GM21737 (cell line): ENCODE results near the gene FASTK.

ENCODE experiments used
- ATAC-seq: cut with Tn5 transposase; IDR thresholded peaks from one replicate; pipeline ENCODE4 v1.9.1; 2021; ENCODE audit warnings: mild to moderate bottlenecking, moderate library complexity; ENCODE audit not compliant: unreplicated experiment

Gene FASTK

DNA sequence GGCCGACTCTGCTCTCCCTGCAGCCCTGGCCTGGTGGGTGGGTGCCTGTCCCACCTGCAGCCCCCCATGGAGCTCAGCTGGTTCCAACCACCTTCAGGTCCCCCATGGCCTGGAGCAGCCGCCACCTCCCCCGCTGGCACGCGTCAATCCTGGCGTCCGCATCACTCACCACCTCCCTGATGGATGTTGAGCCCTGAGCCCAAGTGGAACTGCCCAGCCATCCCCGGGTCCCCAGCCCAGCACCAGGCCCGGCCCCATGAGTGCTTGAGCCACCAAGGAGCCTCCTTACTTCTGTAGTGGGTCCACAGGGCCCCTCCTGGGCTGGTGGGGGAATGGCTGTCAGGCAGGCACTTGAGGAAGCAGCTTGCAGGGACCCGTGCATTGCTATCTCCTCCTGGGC lies 20.3 kb upstream of the FASTK start:
- ATAC-seq, result no peak

- ATAC-seq, result no peak
Observed at GRCh38 chr7:151099486-151100211, 19.0 kb upstream of the FASTK start.

- ATAC-seq, result no peak
Observed at GRCh38 chr7:151095828-151096475, 15.3 kb upstream of the FASTK start.

DNA sequence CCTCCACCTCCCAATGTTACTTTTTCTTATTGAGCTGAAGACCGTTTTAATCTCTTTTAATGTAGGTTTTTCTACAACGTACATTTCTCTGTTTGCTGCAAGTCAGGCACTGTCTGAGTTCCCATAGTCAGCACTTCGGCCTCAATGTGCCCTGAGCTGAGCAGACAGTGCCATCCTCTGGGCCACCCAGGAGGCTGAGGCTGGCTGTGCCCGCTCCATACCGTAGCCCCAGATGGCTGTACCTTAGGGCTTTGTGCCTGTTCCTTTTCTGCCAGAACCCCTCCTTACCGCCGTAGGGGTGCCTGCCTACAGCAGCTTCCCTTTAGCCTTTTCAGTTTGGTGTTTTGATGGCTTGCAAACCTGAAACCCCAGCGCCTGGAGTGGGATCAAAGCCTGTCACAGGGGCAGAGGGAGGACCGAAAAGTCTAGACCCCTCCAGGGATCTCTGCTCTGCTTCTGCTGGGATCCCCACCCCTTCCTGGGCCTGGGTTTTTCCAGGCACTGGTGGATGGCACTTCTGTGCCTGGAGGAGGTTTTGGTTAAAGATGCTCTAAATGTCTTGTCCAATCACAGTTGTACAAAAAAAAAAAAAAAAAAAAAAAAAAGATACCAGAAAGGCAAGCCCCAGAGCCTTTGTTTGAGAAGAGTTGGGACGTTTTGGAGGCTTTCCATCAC lies 14.7 kb upstream of the FASTK start:
- ATAC-seq, result no peak

- no peak for ATAC-seq
Observed at GRCh38 chr7:151094675-151095074, 14.1 kb upstream of the FASTK start.

GRCh38 chr7:151093748-151094147 lies 13.1 kb upstream of the FASTK start:
- ATAC-seq, result no peak

DNA sequence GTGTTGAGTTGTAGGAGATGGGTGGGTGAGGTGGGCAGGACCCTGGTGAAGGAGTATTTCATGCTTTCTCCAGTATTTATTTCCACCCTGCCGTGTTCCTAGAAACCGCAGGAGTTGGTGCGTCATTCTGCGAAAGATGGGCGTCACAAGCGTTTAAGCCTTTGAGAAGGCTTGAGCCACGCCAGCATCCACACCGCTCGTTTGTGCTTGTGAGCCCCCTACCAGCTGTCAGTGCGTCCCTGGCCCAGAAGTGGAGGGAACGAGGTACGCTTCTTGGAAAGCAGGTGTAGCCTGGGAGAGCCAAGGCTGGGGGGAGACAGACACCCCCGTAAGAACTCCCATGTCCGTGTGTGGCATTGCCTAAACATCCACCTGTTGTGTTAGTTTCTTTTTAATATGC lies 11.4 kb upstream of the FASTK start:
- no peak for ATAC-seq

- no peak for ATAC-seq
Observed at GRCh38 chr7:151091431-151091830, 10.8 kb upstream of the FASTK start.

DNA sequence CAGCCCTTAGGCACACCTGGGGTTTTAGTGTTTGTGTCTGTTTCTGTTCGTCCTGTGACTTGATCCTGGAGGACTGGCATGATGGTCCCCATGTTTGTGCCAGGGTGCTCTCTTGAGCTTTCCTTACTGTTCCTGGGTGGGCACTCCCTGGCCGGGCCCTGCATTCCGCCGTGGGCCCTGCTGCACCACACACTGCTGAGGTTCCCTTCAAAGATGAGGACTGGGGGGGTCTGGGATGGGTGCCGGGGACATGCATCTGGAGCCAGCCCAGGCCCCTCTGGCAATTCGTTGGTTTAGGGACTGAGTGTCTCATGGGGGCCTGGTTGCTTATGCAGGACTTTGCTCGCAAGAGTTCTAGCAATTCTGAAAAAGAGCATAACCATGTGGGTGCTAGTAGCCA lies 10.4 kb upstream of the FASTK start:
- no peak for ATAC-seq

- no peak for ATAC-seq
Observed at GRCh38 chr7:151089893-151090730, 9.5 kb upstream of the FASTK start.

GRCh38 chr7:151088856-151089699 lies 8.5 kb upstream of the FASTK start:
- ATAC-seq, result no peak

DNA sequence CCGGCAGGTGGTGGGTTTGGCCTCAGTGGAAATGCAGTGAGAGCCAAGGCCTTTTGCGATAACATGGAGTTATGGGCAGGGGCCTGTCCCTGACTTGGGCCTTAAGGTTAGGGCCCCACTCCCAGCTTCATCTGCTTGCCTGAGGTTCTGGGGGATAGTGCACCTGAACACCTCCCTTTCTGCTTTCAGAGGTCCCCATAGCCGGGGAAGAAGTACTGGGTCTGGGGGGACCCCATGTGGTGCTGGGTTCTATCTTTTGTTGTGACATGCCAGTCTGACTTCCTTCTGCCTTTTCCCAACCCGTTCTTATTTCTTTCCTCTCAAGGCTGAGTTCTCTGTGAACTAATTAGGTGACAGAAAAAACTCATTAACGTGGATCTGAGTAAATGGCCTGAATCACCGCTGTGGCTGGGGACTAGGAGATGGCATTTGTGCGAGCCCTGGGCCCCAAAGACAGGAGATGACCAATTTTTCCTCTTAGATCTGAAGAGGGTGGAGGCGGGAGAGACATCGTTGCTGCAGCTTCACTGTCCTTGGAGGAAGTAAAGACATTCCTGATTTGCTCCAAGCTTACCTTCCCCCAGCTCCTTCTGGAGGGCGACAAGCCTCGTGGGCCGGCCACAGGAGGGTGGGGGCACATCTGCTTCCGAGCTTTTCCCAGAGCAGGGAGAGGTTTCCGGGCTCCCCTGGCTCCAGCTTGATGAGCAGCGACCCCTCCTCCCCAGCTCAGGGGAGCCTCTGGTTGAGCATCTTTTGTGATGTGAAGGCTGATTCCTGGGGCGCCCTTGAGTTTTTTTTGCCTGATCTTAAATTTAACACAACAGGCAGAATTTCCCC lies 7.6 kb upstream of the FASTK start:
- ATAC-seq, result no peak

DNA sequence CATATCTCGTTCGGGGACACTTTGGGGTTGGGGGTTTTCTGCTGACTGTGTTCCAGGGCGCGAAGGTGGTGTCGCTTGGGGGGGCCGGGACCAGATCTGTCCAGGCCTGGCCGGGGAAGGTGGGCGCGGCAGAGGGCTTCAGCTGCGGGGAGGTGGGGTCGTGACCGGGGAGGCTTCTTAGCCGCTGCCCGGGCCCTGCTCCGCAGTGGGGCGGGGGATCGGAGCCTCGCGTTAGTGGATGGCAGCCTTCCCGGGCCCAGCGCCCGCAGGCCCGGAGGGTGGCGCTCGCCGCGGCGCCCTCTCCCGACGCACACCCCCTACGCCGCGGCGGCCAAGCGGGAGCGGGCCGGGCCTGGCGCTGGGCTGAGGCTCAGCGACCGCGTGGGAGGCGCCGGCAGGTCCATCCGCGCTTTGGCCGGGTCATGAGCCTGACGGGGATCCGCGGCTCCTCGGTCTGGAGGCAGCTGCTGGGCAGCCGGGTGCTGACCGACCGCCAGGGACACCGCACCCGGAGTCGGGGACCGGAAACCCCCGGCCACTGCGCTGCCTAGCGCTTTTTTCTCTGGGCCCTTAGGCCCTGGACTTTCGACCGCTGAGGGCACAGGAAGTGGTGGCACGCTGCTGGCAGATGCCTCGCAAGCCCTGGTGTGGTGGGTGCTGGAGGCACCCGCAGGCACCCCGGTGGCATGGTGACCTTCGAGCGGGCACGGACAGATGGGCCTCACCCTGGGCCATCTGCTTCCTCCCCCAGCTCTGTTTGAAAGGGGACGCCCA lies 6.8 kb upstream of the FASTK start:
- no peak for ATAC-seq

DNA sequence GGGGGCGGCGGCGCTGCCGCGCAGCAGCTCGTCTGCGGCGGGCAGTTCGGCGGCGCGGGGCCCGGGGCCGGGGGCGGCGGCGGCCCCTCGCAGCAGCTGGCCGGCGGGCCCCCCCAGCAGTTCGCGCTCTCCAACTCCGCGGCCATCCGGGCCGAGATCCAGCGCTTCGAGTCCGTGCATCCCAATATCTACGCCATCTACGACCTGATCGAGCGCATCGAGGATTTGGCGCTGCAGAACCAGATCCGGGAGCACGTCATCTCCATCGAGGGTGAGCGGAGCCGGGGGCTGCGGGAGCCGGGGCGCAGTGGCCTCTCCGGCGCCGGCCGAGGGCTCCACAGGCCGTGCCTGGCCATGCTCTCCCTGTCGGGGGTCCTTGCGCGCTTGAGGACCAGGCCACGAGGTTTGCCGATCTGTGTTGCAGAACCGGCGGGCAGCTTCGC lies 6.2 kb upstream of the FASTK start:
- no peak for ATAC-seq

GRCh38 chr7:151085691-151086620 lies 5.3 kb upstream of the FASTK start, which contains the start of gene AGAP3:
TSS of gene AGAP3 (plus strand) at chr7:151086475. CDS start at chr7:151086742, 267 bp downstream.
- ATAC-seq, result peak; percentile 45

DNA sequence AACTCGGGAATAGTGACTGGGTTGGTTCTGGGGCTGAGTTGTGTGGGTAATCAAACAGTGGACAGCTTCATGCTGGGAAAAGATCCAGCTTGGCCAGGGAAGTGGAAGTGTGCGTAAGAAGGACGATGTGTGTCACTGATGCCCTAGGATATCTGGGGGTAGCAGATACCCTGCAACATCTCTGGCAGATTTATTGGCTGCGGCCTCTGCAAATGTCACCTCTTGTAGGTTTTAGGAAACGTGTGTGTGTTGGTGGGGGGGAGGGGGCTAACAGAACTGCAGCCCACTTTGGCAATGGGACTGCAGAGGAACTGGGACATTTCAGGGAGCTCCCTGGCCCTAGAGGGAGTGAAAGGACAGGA lies 4.7 kb upstream of the FASTK start:
- no peak for ATAC-seq

- no peak for ATAC-seq
Observed at GRCh38 chr7:151083824-151084160, 3.2 kb upstream of the FASTK start.
